Vagina (tissue), 2 donors: ENCODE data around the gene AGPAT3. TPM values are rescaled to one million over a fixed set of nuclear protein-coding genes. Genes with fewer than 3 reads are reported as not detected.
A peak's percentile ranks its signal among the peaks of the same experiment; 100 is the strongest.

Source experiments
- DNase-seq, 2 donors: peaks; one replicate each; pipeline ENCODE4 v3.0.0-alpha.2; 2017; ENCODE audit errors: extremely low spot score in 2 of 2
- H3K27ac ChIP-seq: fragments of 200-600 bp; sonication (generic); one replicate; pipeline ENCODE4 v1.5.1; 2019
- H3K27me3 ChIP-seq: fragments of 200-600 bp; sonication (generic); one replicate; pipeline ENCODE4 v1.5.1; 2019
- H3K36me3 ChIP-seq, 2 donors: fragments of 200-600 bp; sonication (generic); one replicate each; pipeline ENCODE4 v1.5.1; 2017 to 2019
- H3K4me1 ChIP-seq: fragments of 200-600 bp; sonication (generic); one replicate; pipeline ENCODE4 v1.5.1; 2019
- H3K4me3 ChIP-seq, 2 donors: fragments of 200-600 bp; sonication (generic); 1 replicate in 1 of 2; 2 replicates in 1 of 2; pipeline ENCODE4 v1.5.1; 2016 to 2019
- H3K9me3 ChIP-seq: fragments of 200-600 bp; sonication (generic); one replicate; pipeline ENCODE4 v1.5.1; 2019
- CTCF ChIP-seq, 3 experiments: fragments of 450-650 bp in 2 of 3; fragments of 200-600 bp in 1 of 3; sonication (generic) in 1 of 3; IDR thresholded peaks; one replicate each; pipeline ENCODE4 v1.5.1; 2017 to 2019; ENCODE audit warnings: antibody characterized with exemption in 3 of 3, mild to moderate bottlenecking in 2 of 3, moderate library complexity in 2 of 3
- POLR2A ChIP-seq, 2 donors: fragments of 450-650 bp; IDR thresholded peaks; one replicate each; pipeline ENCODE4 v1.6.1; 2017; ENCODE audit warnings: antibody characterized with exemption in 2 of 2, mild to moderate bottlenecking in 2 of 2, moderate library complexity in 2 of 2
- POLR2AphosphoS5 ChIP-seq, 2 donors: sonication (generic); formaldehyde crosslinking; IDR thresholded peaks; one replicate each; pipeline ENCODE4 v1.9.0; 2017; ENCODE audit warnings: antibody characterized with exemption in 2 of 2, mild to moderate bottlenecking in 2 of 2, low read depth in 1 of 2; ENCODE audit not compliant: insufficient read depth in 1 of 2
- intact Hi-C: fragments of 100-400 bp; cut with DNase I; formaldehyde crosslinking; loops from one replicate; pipeline ENCODE4 v1.15.1; 2023
- total RNA-seq: library from RNA; depleted of rRNA; stranded (reverse); fragments of >200 nt; gene quantifications from one replicate; pipeline ENCODE4 v1.2.3, GENCODE V29; 2016

The AGPAT3 gene
- total RNA-seq, 1 donor from 2014 or later, result 34.4 TPM

GRCh38 chr21:43845386-43845785, 19.6 kb upstream of the AGPAT3 start:
- Histone ChIP-seq H3K4me3 (no peak overlapping the region), H3K27me3 (no peaks in the 10 kb centered on the region), H3K9me3 (no peaks in the 10 kb centered on the region), H3K4me1 (no peaks in the 10 kb centered on the region), H3K36me3 (no peaks in the 10 kb centered on the region), H3K27ac (no peak overlapping the region)
- TF ChIP-seq CTCF (IDR thresholded peaks at IDR 0.05) (no peak), POLR2A (IDR thresholded peaks at IDR 0.05) (no peak), POLR2AphosphoS5 (IDR thresholded peaks at IDR 0.05; ENCODE audit: insufficient read depth in 1 of 2, low read depth in 1 of 2) (no peak)
- no peak for DNase-seq
- intact Hi-C loops, result no loop called here

- Histone ChIP-seq H3K4me1 (no peaks in the 10 kb centered on the region), H3K27me3 (no peaks in the 10 kb centered on the region), H3K4me3 (no peak overlapping the region), H3K9me3 (no peaks in the 10 kb centered on the region), H3K36me3 (no peaks in the 10 kb centered on the region), H3K27ac (no peak overlapping the region)
- TF ChIP-seq CTCF (IDR thresholded peaks at IDR 0.05) (no peak), POLR2AphosphoS5 (IDR thresholded peaks at IDR 0.05; ENCODE audit: insufficient read depth in 1 of 2, low read depth in 1 of 2) (no peak), POLR2A (IDR thresholded peaks at IDR 0.05) (no peak)
- intact Hi-C loops, result no loop called here
- no peak for DNase-seq
These were observed 18.6 kb upstream of the AGPAT3 start for GRCh38 chr21:43846430-43846829.

DNA sequence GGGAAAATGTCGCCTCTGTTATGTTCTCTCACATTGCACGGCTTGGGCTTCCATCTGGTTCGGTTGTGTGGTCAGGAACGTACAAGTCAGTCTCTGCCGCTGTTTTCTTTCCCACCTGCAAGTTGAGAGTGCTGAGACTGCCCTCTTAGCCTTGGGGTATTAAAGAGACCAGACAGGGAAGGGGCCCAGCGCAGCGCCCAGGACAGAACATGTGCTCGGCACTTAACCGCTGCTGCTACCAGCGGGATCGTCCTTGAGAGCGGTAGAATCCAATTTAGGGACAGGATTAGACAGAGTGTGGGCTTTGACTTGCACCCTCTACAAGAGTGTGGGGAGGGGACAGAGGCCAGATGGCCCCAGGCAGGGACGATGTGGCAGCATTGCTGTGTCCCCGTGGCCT, 17.7 kb upstream of the AGPAT3 start:
- Histone ChIP-seq H3K27me3 (no peaks in the 10 kb centered on the region), H3K4me1 (no peaks in the 10 kb centered on the region), H3K9me3 (no peaks in the 10 kb centered on the region), H3K27ac (no peak overlapping the region), H3K4me3 (no peak overlapping the region), H3K36me3 (no peaks in the 10 kb centered on the region)
- no peak for DNase-seq
- TF ChIP-seq POLR2A (IDR thresholded peaks at IDR 0.05), result no peak
- no peak for TF ChIP-seq CTCF (IDR thresholded peaks at IDR 0.05)
- no peak for TF ChIP-seq POLR2AphosphoS5 (IDR thresholded peaks at IDR 0.05; ENCODE audit: insufficient read depth in 1 of 2, low read depth in 1 of 2)
- intact Hi-C loops, result no loop called here

GRCh38 chr21:43848771-43849170, 16.3 kb upstream of the AGPAT3 start:
- H3K36me3 ChIP-seq, result no peaks in the 10 kb centered on the region
- intact Hi-C loops, result no loop called here
- TF ChIP-seq POLR2AphosphoS5 (IDR thresholded peaks at IDR 0.05; ENCODE audit: insufficient read depth in 1 of 2, low read depth in 1 of 2) (no peak), POLR2A (IDR thresholded peaks at IDR 0.05) (no peak), CTCF (IDR thresholded peaks at IDR 0.05) (no peak)
- no peaks in the 10 kb centered on the region for H3K4me1 ChIP-seq
- no peak overlapping the region for H3K4me3 ChIP-seq
- DNase-seq, result no peak
- H3K27ac ChIP-seq, result no peak overlapping the region
- no peaks in the 10 kb centered on the region for H3K27me3 ChIP-seq
- H3K9me3 ChIP-seq, result no peaks in the 10 kb centered on the region

DNA sequence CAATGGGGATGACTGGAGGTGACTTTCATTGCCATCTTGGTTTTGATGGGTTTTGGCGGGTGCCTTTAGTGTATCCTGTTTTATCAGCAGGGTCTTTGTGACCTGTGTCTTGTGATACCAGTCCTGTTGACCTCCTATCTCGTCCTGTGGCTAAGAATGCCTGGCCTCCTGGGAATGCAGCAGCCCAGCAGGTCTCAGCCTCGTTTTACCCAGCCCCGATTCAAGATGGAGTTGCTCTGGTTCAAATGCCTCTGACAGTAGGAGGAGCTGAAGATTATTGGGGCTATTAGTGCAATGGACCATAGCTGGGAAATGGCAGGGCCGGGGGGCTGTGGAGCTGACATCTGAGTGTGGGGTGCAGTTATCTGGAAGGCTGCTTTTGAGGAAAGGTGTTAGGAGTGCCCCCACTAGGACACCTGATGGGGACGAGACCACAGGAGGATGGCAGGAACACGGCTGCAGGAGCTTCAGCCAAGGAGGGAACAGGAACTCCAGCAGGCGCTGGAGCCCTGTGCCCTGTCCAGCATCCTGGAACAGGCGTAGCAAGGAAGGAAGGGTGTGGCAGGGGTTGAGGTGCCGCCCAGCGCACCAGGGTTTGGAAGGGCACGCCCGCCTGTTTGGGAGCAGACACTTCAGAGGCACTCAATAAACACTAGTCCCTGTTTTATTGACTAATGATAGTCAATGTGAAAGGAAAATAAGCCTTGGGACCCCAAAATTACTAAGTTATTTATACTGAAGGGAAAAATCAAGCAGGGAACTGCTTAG, 15.3 kb upstream of the AGPAT3 start:
- TF ChIP-seq POLR2AphosphoS5 (IDR thresholded peaks at IDR 0.05; ENCODE audit: insufficient read depth in 1 of 2, low read depth in 1 of 2) (peak in 1 of 2 donors; percentile 27), POLR2A (IDR thresholded peaks at IDR 0.05) (no peak)
- Histone ChIP-seq H3K36me3 (no peaks in the 10 kb centered on the region), H3K4me1 (no peaks in the 10 kb centered on the region), H3K27me3 (no peaks in the 10 kb centered on the region), H3K9me3 (no peaks in the 10 kb centered on the region), H3K27ac (no peak overlapping the region), H3K4me3 (no peak overlapping the region)
- intact Hi-C loops, result no loop called here
- DNase-seq, result no peak
